Measurements from ENCODE around the gene JAK1.

Gene JAK1

GRCh38 chr1:64846573-64847430 lies 119.5 kb downstream of the JAK1 start (continued):
- TF ChIP-seq GLI2 (tag by site-specific recombination; IDR thresholded peaks at IDR 0.05; ENCODE audit: borderline replicate concordance, low read depth): no peak
- no peak for TF ChIP-seq ZNF660 (tag by site-specific recombination; IDR thresholded peaks at IDR 0.05)
- no peak for TF ChIP-seq ZIC2 (tag by site-specific recombination; IDR thresholded peaks at IDR 0.05)

- H3K9me3 ChIP-seq (ENCODE audit: control insufficient read depth, insufficient read depth, low read depth, low read length): no peaks in the 10 kb centered on the region
- no peaks in the 10 kb centered on the region for H3K4me1 ChIP-seq (ENCODE audit: control insufficient read depth, insufficient read depth, low read length)
- H3K27ac ChIP-seq (ENCODE audit: extremely low read depth, low read depth, low read length): no peak overlapping the region
- POLR2A ChIA-PET: no interaction called here
- TF ChIP-seq ZNF138 (tag by site-specific recombination; IDR thresholded peaks at IDR 0.05; ENCODE audit: borderline replicate concordance) (no peak), FEZF1 (tag by site-specific recombination; IDR thresholded peaks at IDR 0.05) (no peak), ZNF558 (tag by site-specific recombination; IDR thresholded peaks at IDR 0.05) (no peak), ZNF639 (tag by site-specific recombination; IDR thresholded peaks at IDR 0.05) (no peak), ZNF280D (tag by site-specific recombination; IDR thresholded peaks at IDR 0.05) (no peak), ZNF645 (tag by site-specific recombination; IDR thresholded peaks at IDR 0.05) (no peak), PRDM2 (tag by site-specific recombination; IDR thresholded peaks at IDR 0.05; ENCODE audit: borderline replicate concordance) (no peak), ZNF366 (tag by site-specific recombination; conservative IDR thresholded peaks at IDR 0.05) (no peak)
- peaks cover 0 to 76% of the 10 kb centered on the region in 2 experiments; a peak in 1 of 3 replicates for H3K36me3 ChIP-seq (ENCODE audit: control insufficient read depth in 2 of 2, insufficient read depth in 1 of 2, low read length in 2 of 2)
- CTCF ChIA-PET: interaction anchor here (0.5 kb wide), 1 partner anchor 336 kb away, joined by 3 read pairs; no protein-coding TSS in a partner anchor
- H3K4me3 ChIP-seq (ENCODE audit: low read depth, low read length): no peak overlapping the region
Measured at GRCh38 chr1:64845831-64846425, 120.4 kb downstream of the JAK1 start.

Data from HEK293 (cell line).